ENCODE data around the gene NPAP1. TPM values are rescaled to one million over a fixed set of nuclear protein-coding genes. Genes with fewer than 3 reads are reported as not detected.
"Not testable (repeated sequence)": the region's sequence is repeated elsewhere in the genome, so short reads cannot be mapped to it uniquely, and the experiment has no call there.

The NPAP1 gene
- total RNA-seq, 1 donor from 2014 or later = not detected

DNA sequence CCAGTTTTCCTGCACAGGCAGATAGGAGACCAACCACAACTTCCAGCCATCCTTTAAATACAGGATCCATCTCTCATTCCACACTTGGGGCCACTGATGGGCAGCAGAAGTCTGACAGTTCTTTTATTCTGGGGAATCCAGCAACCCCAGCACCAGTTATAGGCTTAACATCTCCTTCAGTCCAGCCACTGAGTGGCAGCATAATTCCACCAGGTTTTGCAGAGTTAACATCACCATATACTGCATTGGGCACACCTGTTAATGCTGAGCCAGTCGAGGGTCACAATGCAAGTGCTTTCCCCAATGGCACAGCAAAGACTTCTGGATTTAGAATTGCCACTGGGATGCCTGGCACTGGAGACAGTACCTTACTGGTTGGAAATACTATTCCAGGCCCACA, 2.9 kb downstream of the NPAP1 start:
- Histone ChIP-seq H4K20me1 (ENCODE audit: insufficient read depth, low read length) (no peaks in the 10 kb centered on the region), H3K27ac (ENCODE audit: low read depth, low read length) (no peak overlapping the region), H2AFZ (ENCODE audit: low read depth, low read length) (no peak overlapping the region), H3K4me1 (ENCODE audit: insufficient read depth, low read length) (no peaks in the 10 kb centered on the region), H3K79me2 (ENCODE audit: insufficient read depth, low read length) (no peaks in the 10 kb centered on the region), H3K27me3 (ENCODE audit: insufficient read depth, low read length) (no peaks in the 10 kb centered on the region), H3K4me3 (ENCODE audit: insufficient read depth, low read depth, low read length) (no peak overlapping the region), H3K9ac (ENCODE audit: low read length) (no peak overlapping the region), H3K9me3 (ENCODE audit: insufficient read depth, low read depth, low read length) (peaks cover 6% of the 10 kb centered on the region), H3K36me3 (ENCODE audit: insufficient read depth, low read length) (no peaks in the 10 kb centered on the region), H3K4me2 (ENCODE audit: low read length) (no peak overlapping the region)
- Mint-ChIP-seq H3K4me1 (ENCODE audit: low read depth, unreplicated experiment) (peaks cover 8% of the 10 kb centered on the region), H3K27ac (ENCODE audit: unreplicated experiment) (no peak overlapping the region), H3K4me3 (ENCODE audit: unreplicated experiment) (no peak overlapping the region), H3K36me3 (ENCODE audit: low read depth, unreplicated experiment) (no peaks in the 10 kb centered on the region), H3K9me3 (ENCODE audit: unreplicated experiment) (peaks cover 11% of the 10 kb centered on the region), H3K27me3 (ENCODE audit: low read depth, unreplicated experiment) (peaks cover 4% of the 10 kb centered on the region)
- no peak for TF ChIP-seq CTCF (IDR thresholded peaks at IDR 0.05; ENCODE audit: insufficient read depth, low read depth, low read length)
- no peak for TF ChIP-seq EZH2 (IDR thresholded peaks at IDR 0.05; ENCODE audit: insufficient read depth, low read length)
- DNase-seq (ENCODE audit: low read depth) (no peak), FAIRE-seq (no peak)

GRCh38 chr15:24682002-24682401, 6.4 kb downstream of the NPAP1 start:
- H3K27ac ChIP-seq (ENCODE audit: low read depth, low read length) = no peak overlapping the region
- H3K4me3 Mint-ChIP-seq (ENCODE audit: unreplicated experiment) = no peak overlapping the region
- no peak overlapping the region for H3K4me3 ChIP-seq (ENCODE audit: insufficient read depth, low read depth, low read length)
- H3K9me3 ChIP-seq (ENCODE audit: insufficient read depth, low read depth, low read length) = peaks cover 4% of the 10 kb centered on the region
- peaks cover 8% of the 10 kb centered on the region for H3K4me1 Mint-ChIP-seq (ENCODE audit: low read depth, unreplicated experiment)
- no peaks in the 10 kb centered on the region for H3K79me2 ChIP-seq (ENCODE audit: insufficient read depth, low read length)
- no peak for DNase-seq (ENCODE audit: low read depth)
- H3K27me3 Mint-ChIP-seq (ENCODE audit: low read depth, unreplicated experiment) = peaks cover 4% of the 10 kb centered on the region
- no peaks in the 10 kb centered on the region for H3K27me3 ChIP-seq (ENCODE audit: insufficient read depth, low read length)
- H4K20me1 ChIP-seq (ENCODE audit: insufficient read depth, low read length) = no peaks in the 10 kb centered on the region
- H2AFZ ChIP-seq (ENCODE audit: low read depth, low read length) = no peak overlapping the region
- no peak for TF ChIP-seq EZH2 (IDR thresholded peaks at IDR 0.05; ENCODE audit: insufficient read depth, low read length)
- TF ChIP-seq CTCF (IDR thresholded peaks at IDR 0.05; ENCODE audit: insufficient read depth, low read depth, low read length) = no peak
- no peaks in the 10 kb centered on the region for H3K36me3 ChIP-seq (ENCODE audit: insufficient read depth, low read length)
- no peak overlapping the region for H3K4me2 ChIP-seq (ENCODE audit: low read length)
- peaks cover 13% of the 10 kb centered on the region for H3K9me3 Mint-ChIP-seq (ENCODE audit: unreplicated experiment)
- no peaks in the 10 kb centered on the region for H3K36me3 Mint-ChIP-seq (ENCODE audit: low read depth, unreplicated experiment)
- H3K9ac ChIP-seq (ENCODE audit: low read length) = no peak overlapping the region
- no peaks in the 10 kb centered on the region for H3K4me1 ChIP-seq (ENCODE audit: insufficient read depth, low read length)
- H3K27ac Mint-ChIP-seq (ENCODE audit: unreplicated experiment) = no peak overlapping the region
- FAIRE-seq = no peak

- not testable (repeated sequence) for H2AFZ ChIP-seq (ENCODE audit: low read depth, low read length); H3K9me3 ChIP-seq (ENCODE audit: insufficient read depth, low read depth, low read length); H4K20me1 ChIP-seq (ENCODE audit: insufficient read depth, low read length); H3K4me3 Mint-ChIP-seq (ENCODE audit: unreplicated experiment); DNase-seq (ENCODE audit: low read depth); H3K4me1 ChIP-seq (ENCODE audit: insufficient read depth, low read length); H3K4me3 ChIP-seq (ENCODE audit: insufficient read depth, low read depth, low read length); H3K4me1 Mint-ChIP-seq (ENCODE audit: low read depth, unreplicated experiment); H3K27me3 ChIP-seq (ENCODE audit: insufficient read depth, low read length); FAIRE-seq; H3K27ac ChIP-seq (ENCODE audit: low read depth, low read length); H3K36me3 Mint-ChIP-seq (ENCODE audit: low read depth, unreplicated experiment); H3K36me3 ChIP-seq (ENCODE audit: insufficient read depth, low read length); H3K79me2 ChIP-seq (ENCODE audit: insufficient read depth, low read length); H3K4me2 ChIP-seq (ENCODE audit: low read length); H3K27me3 Mint-ChIP-seq (ENCODE audit: low read depth, unreplicated experiment); H3K9ac ChIP-seq (ENCODE audit: low read length)
- Mint-ChIP-seq H3K27ac (ENCODE audit: unreplicated experiment) (peak overlapping the region; percentile 43), H3K9me3 (ENCODE audit: unreplicated experiment) (peaks cover 10% of the 10 kb centered on the region)
These were observed 7.3 kb downstream of the NPAP1 start for GRCh38 chr15:24682905-24683304.
